GDM1 (cell line): Measurements from ENCODE around the gene TYRP1.

Experiments used
- DNase-seq: peaks from one replicate; lab custom pipeline; 2025; lab: John Stamatoyannopoulos, UW

TYRP1 gene

GRCh38 chr9:12735665-12736064, 42.5 kb downstream of the TYRP1 start:
- DNase-seq: no peak

- DNase-seq: no peak
Measured at GRCh38 chr9:12737871-12738270, 44.7 kb downstream of the TYRP1 start.

GRCh38 chr9:12739014-12739652, 45.9 kb downstream of the TYRP1 start:
- DNase-seq: no peak

- no peak for DNase-seq
Measured at GRCh38 chr9:12740845-12741244, 47.7 kb downstream of the TYRP1 start.

GRCh38 chr9:12748016-12748415, 54.8 kb downstream of the TYRP1 start:
- DNase-seq: no peak

GRCh38 chr9:12748954-12749353, 55.8 kb downstream of the TYRP1 start:
- no peak for DNase-seq

GRCh38 chr9:12753931-12754330, 60.7 kb downstream of the TYRP1 start:
- no peak for DNase-seq

- no peak for DNase-seq
Measured at GRCh38 chr9:12759761-12760160, 66.6 kb downstream of the TYRP1 start.
